ENCODE data around the gene NEAT1. TPM values are rescaled to one million over a fixed set of nuclear protein-coding genes. Genes with fewer than 3 reads are reported as not detected.

The NEAT1 gene
- total RNA-seq, 1 donor from 2014 or later, result 27.0 TPM

DNA sequence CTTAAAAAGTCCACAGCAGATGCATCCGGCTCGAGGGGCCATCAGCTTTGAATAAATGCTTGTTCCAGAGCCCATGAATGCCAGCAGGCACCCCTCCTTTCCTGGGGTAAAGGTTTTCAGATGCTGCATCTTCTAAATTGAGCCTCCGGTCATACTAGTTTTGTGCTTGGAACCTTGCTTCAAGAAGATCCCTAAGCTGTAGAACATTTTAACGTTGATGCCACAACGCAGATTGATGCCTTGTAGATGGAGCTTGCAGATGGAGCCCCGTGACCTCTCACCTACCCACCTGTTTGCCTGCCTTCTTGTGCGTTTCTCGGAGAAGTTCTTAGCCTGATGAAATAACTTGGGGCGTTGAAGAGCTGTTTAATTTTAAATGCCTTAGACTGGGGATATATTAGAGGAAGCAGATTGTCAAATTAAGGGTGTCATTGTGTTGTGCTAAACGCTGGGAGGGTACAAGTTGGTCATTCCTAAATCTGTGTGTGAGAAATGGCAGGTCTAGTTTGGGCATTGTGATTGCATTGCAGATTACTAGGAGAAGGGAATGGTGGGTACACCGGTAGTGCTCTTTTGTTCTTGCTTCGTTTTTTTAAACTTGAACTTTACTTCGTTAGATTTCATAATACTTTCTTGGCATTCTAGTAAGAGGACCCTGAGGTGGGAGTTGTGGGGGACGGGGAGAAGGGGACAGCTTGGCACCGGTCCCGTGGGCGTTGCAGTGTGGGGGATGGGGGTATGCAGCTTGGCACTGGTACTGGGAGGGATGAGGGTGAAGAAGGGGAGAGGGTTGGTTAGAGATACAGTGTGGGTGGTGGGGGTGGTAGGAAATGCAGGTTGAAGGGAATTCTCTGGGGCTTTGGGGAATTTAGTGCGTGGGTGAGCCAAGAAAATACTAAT lies 1.9 kb downstream of the NEAT1 start:
- DNase-seq (ENCODE audit: low read depth), result no peak
- no peak for TF ChIP-seq CTCF (conservative IDR thresholded peaks at IDR 0.05; ENCODE audit: low read depth, low read length)

DNA sequence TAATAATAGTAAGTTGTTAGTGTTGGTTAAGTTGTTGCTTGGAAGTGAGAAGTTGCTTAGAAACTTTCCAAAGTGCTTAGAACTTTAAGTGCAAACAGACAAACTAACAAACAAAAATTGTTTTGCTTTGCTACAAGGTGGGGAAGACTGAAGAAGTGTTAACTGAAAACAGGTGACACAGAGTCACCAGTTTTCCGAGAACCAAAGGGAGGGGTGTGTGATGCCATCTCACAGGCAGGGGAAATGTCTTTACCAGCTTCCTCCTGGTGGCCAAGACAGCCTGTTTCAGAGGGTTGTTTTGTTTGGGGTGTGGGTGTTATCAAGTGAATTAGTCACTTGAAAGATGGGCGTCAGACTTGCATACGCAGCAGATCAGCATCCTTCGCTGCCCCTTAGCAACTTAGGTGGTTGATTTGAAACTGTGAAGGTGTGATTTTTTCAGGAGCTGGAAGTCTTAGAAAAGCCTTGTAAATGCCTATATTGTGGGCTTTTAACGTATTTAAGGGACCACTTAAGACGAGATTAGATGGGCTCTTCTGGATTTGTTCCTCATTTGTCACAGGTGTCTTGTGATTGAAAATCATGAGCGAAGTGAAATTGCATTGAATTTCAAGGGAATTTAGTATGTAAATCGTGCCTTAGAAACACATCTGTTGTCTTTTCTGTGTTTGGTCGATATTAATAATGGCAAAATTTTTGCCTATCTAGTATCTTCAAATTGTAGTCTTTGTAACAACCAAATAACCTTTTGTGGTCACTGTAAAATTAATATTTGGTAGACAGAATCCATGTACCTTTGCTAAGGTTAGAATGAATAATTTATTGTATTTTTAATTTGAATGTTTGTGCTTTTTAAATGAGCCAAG lies 2.7 kb downstream of the NEAT1 start:
- TF ChIP-seq CTCF (conservative IDR thresholded peaks at IDR 0.05; ENCODE audit: low read depth, low read length), result no peak
- H3K4me3 ChIP-seq (ENCODE audit: low read depth, low read length), result peak overlapping the region; percentile 85
- no peak for DNase-seq (ENCODE audit: low read depth)

More for the DNA sequence above, 1.9 kb downstream of the NEAT1 start:
- H3K4me3 ChIP-seq (ENCODE audit: low read depth, low read length), result peak overlapping the region; percentile 85

- no peak for TF ChIP-seq CTCF (conservative IDR thresholded peaks at IDR 0.05; ENCODE audit: low read depth, low read length)
- DNase-seq (ENCODE audit: low read depth), result peak; percentile 59
- peak overlapping the region; percentile 85 for H3K4me3 ChIP-seq (ENCODE audit: low read depth, low read length)
Measured at GRCh38 chr11:65425971-65426838, 3.6 kb downstream of the NEAT1 start.

DNA sequence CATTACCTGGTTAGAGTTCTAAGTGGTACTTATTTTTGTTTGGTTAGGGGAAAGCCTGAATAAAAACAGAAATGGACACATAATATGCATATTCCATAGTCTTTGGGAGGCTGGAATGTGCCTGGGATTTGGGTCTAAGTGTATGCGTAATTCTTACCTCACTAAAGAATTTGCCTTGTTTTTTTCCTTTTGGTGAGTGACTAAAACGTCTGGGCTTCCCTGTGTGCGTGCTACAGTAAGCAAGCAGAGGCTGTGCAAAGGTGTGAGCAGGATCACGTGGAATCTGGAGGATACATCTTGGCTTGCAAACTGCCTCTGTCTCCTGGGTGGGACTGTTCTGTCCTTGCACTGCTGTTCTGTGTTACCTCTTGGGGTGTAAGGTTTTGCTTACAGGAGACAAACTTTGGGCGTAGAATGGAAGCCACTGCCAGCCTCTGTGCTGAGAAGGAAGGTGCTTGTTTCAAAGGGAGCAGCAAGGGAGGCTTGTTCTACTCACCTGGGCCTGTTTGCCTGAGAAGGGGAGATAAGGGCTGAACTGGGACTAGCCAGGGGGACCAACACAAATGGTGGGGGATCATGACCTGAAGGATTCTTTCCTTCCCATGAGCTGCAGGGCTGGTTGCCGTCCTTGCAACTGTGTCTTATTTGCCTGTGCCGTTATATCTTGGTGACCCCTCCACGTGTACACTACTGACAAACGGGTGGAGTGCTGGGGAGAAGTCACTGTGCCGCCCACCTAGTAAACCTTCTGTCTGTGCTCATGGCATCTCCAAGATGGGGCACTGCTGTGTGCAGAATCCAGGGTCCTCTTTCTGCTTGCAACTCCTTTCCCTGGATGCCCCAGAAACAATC lies 4.5 kb downstream of the NEAT1 start:
- peak; percentile 70 for DNase-seq (ENCODE audit: low read depth)
- peak overlapping the region; percentile 85 for H3K4me3 ChIP-seq (ENCODE audit: low read depth, low read length)
- no peak for TF ChIP-seq CTCF (conservative IDR thresholded peaks at IDR 0.05; ENCODE audit: low read depth, low read length)

DNA sequence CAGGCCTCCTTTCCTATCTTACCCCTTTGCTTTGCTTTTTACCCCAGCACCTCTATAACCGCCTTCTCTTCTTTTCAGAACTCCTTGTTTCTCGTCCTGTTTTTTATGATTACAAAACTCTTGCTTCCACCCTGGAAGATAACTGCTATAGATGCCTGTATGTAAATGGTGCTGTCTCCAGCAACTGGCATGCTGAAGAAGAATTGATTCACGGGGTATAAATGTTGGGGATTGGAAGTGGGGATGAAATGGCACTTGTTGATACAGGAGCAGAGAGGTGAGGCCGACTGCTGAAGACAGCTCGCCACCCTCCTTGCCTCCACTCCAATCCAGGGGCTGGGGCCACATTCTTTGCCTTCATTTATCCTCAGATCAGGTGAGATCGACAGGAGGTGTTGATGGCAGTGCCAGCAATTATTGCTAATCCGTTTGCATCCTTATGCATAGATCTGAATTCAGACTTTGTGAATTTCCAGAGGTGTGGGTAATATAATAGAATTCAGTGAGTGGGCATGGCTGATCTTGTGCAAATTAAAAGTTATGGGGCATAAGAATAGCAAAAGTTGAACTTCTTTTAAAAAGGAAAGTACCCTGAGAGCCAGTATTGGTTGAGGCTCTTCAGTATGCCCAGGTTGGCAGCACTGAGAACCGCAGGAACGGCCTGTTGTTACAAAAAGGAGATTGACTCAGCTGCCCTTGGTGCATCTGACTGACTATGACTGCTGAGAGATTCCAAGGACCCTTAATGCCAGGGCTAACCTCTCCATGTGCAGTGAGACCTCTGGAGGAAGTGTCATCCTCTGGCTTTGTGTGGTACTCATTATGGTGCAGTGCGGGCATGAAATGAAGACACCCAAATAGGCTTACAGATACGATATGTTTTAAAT lies 5.3 kb downstream of the NEAT1 start:
- no peak for TF ChIP-seq CTCF (conservative IDR thresholded peaks at IDR 0.05; ENCODE audit: low read depth, low read length)
- peak overlapping the region; percentile 85 for H3K4me3 ChIP-seq (ENCODE audit: low read depth, low read length)
- no peak for DNase-seq (ENCODE audit: low read depth)

Measured in epithelial cell of proximal tubule (primary cell).